OCI-LY1 (cell line): ENCODE results near the gene KLHL9.

Source experiments
- H2AFZ ChIP-seq: fragments of 200-600 bp; sonication (generic), shearing (Covaris generic); 2 replicates; pipeline ENCODE4 v1.6.0; 2014; ENCODE audit warnings: antibody characterized with exemption, mild to moderate bottlenecking, low read length
- H3F3A ChIP-seq: fragments of 200-600 bp; sonication (generic), shearing (Covaris generic); 2 replicates; pipeline ENCODE4 v1.6.0; 2014; ENCODE audit warnings: mild to moderate bottlenecking, antibody characterized with exemption, low read length, moderate library complexity; ENCODE audit not compliant: insufficient read depth
- H3K27ac ChIP-seq: fragments of 200-600 bp; sonication (generic); 2 replicates; pipeline ENCODE4 v1.5.1; 2014; ENCODE audit warnings: low read length, mixed run types, mild to moderate bottlenecking, low read depth; ENCODE audit not compliant: poor library complexity, severe bottlenecking
- H3K27me3 ChIP-seq: fragments of 200-600 bp; sonication (generic); 2 replicates; pipeline ENCODE4 v1.6.0; 2014; ENCODE audit warnings: antibody characterized with exemption, mild to moderate bottlenecking, low read length, moderate library complexity; ENCODE audit not compliant: insufficient read depth
- H3K36me3 ChIP-seq: fragments of 200-600 bp; sonication (generic); 2 replicates; pipeline ENCODE4 v1.6.1; 2014; ENCODE audit warnings: mild to moderate bottlenecking, antibody characterized with exemption, low read length, moderate library complexity, mixed read lengths; ENCODE audit not compliant: insufficient read depth
- H3K4me1 ChIP-seq: fragments of 200-600 bp; sonication (generic); 2 replicates; pipeline ENCODE4 v1.5.1; 2014; ENCODE audit warnings: mild to moderate bottlenecking, low read length, moderate library complexity; ENCODE audit not compliant: insufficient read depth, severe bottlenecking
- H3K4me2 ChIP-seq: fragments of 200-600 bp; sonication (generic), shearing (Covaris generic); 2 replicates; pipeline ENCODE4 v1.6.1; 2014; ENCODE audit warnings: low read length
- H3K4me3 ChIP-seq: fragments of 200-600 bp; sonication (generic); 2 replicates; pipeline ENCODE4 v1.5.1; 2014; ENCODE audit warnings: low read length, low read depth, mild to moderate bottlenecking, mixed read lengths; ENCODE audit not compliant: poor library complexity, severe bottlenecking
- H3K79me2 ChIP-seq: fragments of 200-600 bp; shearing (Covaris generic); 2 replicates; pipeline ENCODE4 v1.6.1; 2016; ENCODE audit warnings: mixed run types, low read length, mixed read lengths; ENCODE audit not compliant: insufficient read depth
- H3K9ac ChIP-seq: fragments of 200-600 bp; sonication (generic), shearing (Covaris generic); 2 replicates; pipeline ENCODE4 v1.6.1; 2014; ENCODE audit warnings: mild to moderate bottlenecking, low read length, mixed read lengths
- H3K9me2 ChIP-seq: fragments of 200-600 bp; sonication (generic), shearing (Covaris generic); 2 replicates; pipeline ENCODE4 v1.6.1; 2014; ENCODE audit warnings: low read depth, mild to moderate bottlenecking, low read length, mixed read lengths
- H3K9me3 ChIP-seq: fragments of 200-600 bp; shearing (Covaris generic); 2 replicates; pipeline ENCODE4 v1.6.1; 2014; ENCODE audit warnings: low read length, mixed read lengths
- H4K20me1 ChIP-seq: fragments of 200-600 bp; sonication (generic), shearing (Covaris generic); 2 replicates; pipeline ENCODE4 v1.6.0; 2016; ENCODE audit warnings: mild to moderate bottlenecking, low read length; ENCODE audit not compliant: insufficient read depth
- CTCF ChIP-seq: fragments of 200-600 bp; sonication (generic), shearing (Covaris generic); IDR thresholded peaks from 2 replicates; pipeline ENCODE4 v1.5.1; 2017; ENCODE audit warnings: mild to moderate bottlenecking, antibody characterized with exemption, low read length, moderate library complexity, mixed read lengths
- EZH2 ChIP-seq: fragments of 200-600 bp; sonication (generic), shearing (Covaris generic); IDR thresholded peaks from 2 replicates; pipeline ENCODE4 v1.8.0; 2017; ENCODE audit warnings: borderline replicate concordance, mixed run types, mild to moderate bottlenecking, antibody characterized with exemption, low read length, moderate library complexity, mixed read lengths

Gene KLHL9

GRCh38 chr9:21357479-21358460 lies 22.6 kb upstream of the KLHL9 start:
- Histone ChIP-seq H3K4me1 (no peaks in the 10 kb centered on the region), H3K27ac (no peak overlapping the region), H3K79me2 (no peaks in the 10 kb centered on the region), H2AFZ (no peak overlapping the region), H3K9me2 (no peaks in the 10 kb centered on the region), H3F3A (no peaks in the 10 kb centered on the region), H3K9me3 (no peaks in the 10 kb centered on the region), H3K4me2 (no peak overlapping the region), H3K9ac (no peak overlapping the region), H3K4me3 (no peak overlapping the region), H4K20me1 (no peaks in the 10 kb centered on the region), H3K27me3 (no peaks in the 10 kb centered on the region; the same call in 1 of the 2 replicates), H3K36me3 (no peaks in the 10 kb centered on the region)
- TF ChIP-seq CTCF (no peak), EZH2 (no peak)

GRCh38 chr9:21350787-21351186 lies 15.6 kb upstream of the KLHL9 start, which contains the start of gene IFNA6:
TSS of gene IFNA6 (minus strand) at chr9:21350887. CDS start at chr9:21350887, 0 bp downstream.
- no peaks in the 10 kb centered on the region for H3K9me3 ChIP-seq
- H3K9me2 ChIP-seq = no peaks in the 10 kb centered on the region
- no peak within 1 kb of the TSS for H3K4me2 ChIP-seq
- TF ChIP-seq EZH2 (no peak), CTCF (no peak)
- H3K4me1 ChIP-seq = no peaks in the 10 kb centered on the region
- H3K27me3 ChIP-seq = no peaks in the 10 kb centered on the region; the same call in 1 of the 2 replicates
- H2AFZ ChIP-seq = no peak within 1 kb of the TSS
- no peaks in the 10 kb centered on the region for H4K20me1 ChIP-seq
- no peak within 1 kb of the TSS for H3K4me3 ChIP-seq
- H3K36me3 ChIP-seq = no peaks in the 10 kb centered on the region
- no peaks in the 10 kb centered on the region for H3F3A ChIP-seq
- H3K9ac ChIP-seq = no peak within 1 kb of the TSS
- H3K79me2 ChIP-seq = no peaks in the 10 kb centered on the region
- no peak within 1 kb of the TSS for H3K27ac ChIP-seq

GRCh38 chr9:21348430-21348970 lies 13.3 kb upstream of the KLHL9 start:
- Histone ChIP-seq H3K27me3 (no peaks in the 10 kb centered on the region), H3K79me2 (no peaks in the 10 kb centered on the region), H3K4me1 (no peaks in the 10 kb centered on the region), H3K27ac (no peak overlapping the region), H3F3A (no peaks in the 10 kb centered on the region), H3K9me3 (peaks cover 4% of the 10 kb centered on the region; the same call in 1 of the 2 replicates), H3K9ac (no peak overlapping the region), H3K9me2 (no peaks in the 10 kb centered on the region), H4K20me1 (no peaks in the 10 kb centered on the region), H2AFZ (no peak overlapping the region), H3K4me2 (no peak overlapping the region), H3K36me3 (no peaks in the 10 kb centered on the region), H3K4me3 (no peak overlapping the region)
- TF ChIP-seq EZH2 = no peak
- TF ChIP-seq CTCF = no peak
